NCI-H345 (cell line): ENCODE measurements around the gene SUCLG1.
"Not testable (repeated sequence)": the region's sequence is repeated elsewhere in the genome, so short reads cannot be mapped to it uniquely, and the experiment has no call there.

Source experiments
- DNase-seq: peaks from one replicate; lab custom pipeline; 2025; lab: John Stamatoyannopoulos, UW

The SUCLG1 gene

DNA sequence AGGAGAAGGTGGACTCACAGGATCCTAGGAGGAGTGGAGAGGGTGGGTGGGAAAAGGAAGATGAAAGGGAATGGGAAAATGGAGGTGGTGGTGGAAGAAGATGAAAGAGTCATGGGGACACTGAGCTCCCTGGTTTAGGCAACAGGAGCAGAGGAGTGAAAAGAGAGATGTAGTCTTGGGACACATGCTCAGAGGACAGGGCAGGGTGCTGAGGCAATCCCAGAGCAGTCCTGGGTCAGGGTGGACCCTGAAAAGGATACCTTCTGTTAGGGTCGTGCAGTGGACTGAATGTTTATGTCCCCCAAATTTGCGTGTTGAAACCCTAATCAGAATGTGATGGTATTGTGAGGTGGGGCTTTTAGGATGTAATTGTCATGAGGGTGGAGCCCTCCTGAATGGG lies 37.9 kb downstream of the SUCLG1 start:
- DNase-seq, result no peak

- DNase-seq, result no peak
Observed at GRCh38 chr2:84417453-84418145, 41.5 kb downstream of the SUCLG1 start.

DNA sequence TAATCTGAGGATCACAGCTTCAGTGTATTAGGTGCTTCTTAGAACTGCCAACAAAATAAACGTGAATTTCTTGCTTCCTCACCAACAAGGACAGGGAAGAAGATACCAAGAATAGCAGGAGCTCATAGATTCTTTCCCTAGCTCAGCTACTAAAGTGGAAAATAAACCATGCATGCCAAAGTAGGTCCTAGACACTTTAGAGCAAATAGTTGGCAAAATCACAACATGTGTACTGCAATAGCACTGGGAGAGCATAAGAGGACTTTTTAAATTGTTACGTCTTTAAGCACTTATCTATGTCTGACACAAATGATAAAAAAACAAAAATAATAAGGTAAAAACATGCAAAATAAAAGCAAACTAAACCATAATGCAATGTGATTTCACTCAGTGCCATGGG lies 49.5 kb downstream of the SUCLG1 start:
- no peak for DNase-seq

GRCh38 chr2:84402111-84402510 lies 57.0 kb downstream of the SUCLG1 start:
- not testable (repeated sequence) for DNase-seq

DNA sequence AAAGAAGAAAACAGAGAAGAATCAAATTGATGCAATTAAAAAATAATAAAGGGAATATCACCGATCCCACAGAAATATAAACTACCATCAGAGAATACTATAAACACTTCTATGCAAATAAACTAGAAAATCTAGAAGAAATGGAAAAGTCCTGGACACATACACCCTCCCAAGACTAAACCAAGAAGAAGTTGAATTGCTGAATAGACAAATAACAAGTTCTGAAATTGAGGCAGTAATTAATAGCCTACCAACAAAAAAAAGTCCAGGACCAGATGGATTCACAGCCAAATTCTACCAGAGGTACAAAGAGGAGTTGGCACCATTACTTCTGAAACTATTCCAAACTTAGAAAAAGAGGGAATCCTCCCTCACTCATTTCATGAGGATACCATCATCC lies 59.2 kb downstream of the SUCLG1 start:
- DNase-seq, result not testable (repeated sequence)

- DNase-seq, result no peak
Observed at GRCh38 chr2:84395820-84396219, 63.3 kb downstream of the SUCLG1 start.

DNA sequence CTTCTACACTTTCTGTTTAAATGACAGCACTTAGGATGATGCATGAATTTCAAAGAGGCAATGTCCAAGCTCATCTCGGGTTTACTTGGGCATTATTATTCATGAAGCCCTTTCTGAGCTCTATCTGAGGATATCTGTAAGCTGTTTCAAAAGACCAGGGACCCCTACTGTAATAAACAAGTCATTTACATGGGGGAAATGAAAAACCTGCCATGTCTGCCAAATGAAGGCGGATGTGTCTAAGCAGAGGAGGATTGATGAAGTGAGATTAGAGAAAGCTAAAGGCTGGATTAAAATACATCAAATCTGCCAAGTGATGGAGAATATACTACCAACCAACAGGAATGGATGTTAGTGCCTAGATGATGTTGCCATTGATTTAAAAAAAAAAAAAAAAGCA lies 64.5 kb downstream of the SUCLG1 start:
- no peak for DNase-seq

DNA sequence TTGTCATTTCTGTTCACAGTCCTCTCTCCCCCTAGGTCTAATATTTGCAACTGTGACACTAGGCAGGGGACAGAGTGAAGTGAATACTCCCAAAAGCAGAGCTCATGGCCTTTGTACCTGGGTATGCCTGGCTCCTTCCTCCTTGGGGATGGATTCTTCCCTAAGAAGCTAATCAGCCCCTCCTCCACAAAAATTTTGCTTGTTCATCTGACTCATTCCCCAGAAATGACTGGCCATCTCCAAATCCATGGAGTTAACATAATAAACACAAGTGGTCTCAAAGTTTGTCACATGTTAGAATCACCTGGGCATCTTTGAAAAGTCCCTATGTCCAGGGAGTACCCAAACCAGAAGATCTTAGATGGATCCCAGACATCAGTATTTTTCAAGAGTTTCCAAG lies 65.3 kb downstream of the SUCLG1 start:
- no peak for DNase-seq

DNA sequence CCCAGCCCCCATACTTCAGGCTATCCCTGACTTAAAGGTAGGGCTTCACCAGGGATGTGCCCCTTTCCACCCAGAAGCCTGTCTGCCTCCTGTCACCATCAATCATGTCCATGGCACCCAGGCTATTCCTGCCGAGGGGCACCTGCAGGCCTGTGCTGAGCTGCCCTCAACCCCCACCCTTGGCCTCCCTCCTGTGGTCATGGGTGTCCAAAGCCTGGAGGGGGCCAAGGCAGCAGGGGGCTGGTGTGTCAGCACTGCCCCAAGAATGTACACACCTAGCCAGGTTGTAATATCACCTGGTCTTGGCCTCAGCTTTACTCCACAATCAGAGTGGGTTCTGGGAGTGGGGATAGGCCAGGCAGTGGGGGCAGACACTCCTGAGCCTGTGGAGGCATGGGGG lies 69.3 kb downstream of the SUCLG1 start:
- DNase-seq, result no peak

GRCh38 chr2:84388921-84389490 lies 70.1 kb downstream of the SUCLG1 start:
- no peak for DNase-seq

DNA sequence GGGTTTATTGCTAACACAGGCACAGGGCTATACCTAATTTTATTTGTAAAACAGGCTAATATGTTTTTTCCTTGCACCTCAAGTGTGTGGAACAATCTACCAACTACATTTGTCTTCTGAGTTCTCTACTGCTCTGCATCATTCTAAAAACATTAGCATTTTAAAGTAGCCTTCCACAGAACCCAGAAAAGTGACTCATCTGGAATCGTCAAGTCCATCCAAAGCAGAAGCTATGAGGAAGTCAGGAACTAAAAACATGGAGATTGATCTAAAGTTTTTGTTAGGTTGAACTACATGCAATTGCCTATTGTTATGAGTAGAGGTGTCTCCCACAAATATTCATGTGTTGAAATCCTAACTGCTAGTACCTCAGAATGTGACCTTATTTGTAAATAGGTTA lies 70.9 kb downstream of the SUCLG1 start:
- DNase-seq, result no peak

DNA sequence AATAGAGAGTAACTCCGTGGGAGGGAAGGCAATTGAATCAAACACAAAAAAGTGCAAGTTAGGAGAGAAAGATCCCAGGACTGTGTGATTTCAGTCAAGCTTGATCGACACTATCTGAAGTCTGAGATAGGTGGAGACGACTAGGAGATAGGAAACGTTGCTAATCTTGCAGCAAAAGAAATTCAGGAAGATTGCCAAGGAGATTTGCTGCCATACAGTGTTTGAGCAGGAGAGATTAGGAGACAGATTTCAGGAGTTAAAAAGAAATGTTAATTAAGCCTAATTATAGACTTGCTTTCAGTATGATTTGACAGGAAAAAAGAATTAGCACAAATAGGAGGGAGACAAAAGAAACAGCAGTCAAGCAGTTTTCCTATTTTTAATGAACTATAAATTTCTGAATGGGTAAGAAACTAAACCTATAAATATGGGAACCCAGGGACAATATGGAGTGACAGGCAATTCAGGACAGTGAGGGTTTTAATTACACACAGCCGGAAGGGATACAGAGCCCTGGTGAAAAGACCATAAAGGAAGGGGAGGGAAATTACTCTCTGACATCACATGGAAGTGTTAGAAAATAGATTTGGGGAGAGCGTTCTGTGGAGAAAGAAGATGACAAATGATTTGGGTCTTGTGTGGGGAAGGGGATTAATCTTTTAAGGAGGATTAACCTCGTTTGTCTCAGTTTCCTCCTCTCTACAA lies 72.6 kb downstream of the SUCLG1 start:
- DNase-seq, result no peak

DNA sequence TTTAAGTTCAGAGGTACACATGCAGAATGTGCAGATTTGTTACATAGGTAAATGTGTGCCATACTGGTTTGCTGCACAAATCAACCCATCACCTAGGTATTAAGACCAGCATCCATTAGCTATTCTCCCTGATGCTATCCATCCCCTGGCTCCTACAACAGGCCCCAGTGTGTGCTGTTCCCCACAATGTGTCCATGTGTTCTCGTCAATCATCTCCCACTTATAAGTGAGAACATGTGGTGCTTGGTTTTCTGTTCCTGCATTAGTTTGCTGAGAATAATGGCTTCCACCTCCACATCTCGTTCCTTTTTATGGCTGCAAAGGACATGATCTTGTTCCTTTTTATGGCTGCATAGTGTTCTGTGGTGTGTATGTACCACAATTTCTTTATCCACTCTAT lies 75.8 kb downstream of the SUCLG1 start:
- DNase-seq, result no peak

GRCh38 chr2:84380875-84381274 lies 78.2 kb downstream of the SUCLG1 start:
- no peak for DNase-seq

DNA sequence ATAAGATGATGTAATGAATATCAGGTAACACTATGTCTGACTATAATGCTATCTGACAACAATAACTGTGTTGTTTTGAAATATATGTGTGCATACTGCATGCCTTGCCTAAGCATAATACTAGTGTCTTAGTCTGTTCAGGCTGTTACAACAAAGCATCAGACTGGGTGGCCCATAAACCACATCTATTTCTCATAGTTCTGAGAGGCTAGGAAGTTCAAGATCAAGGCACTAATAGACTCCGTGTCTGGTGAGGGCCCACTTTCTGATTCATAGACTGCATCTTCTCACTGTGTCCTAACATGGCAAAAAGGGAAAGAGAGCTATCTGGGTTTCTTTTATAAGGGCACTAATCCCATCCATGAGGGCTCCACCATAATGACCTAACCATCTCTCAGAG lies 80.1 kb downstream of the SUCLG1 start:
- no peak for DNase-seq

GRCh38 chr2:84375020-84375419 lies 84.1 kb downstream of the SUCLG1 start:
- DNase-seq, result no peak

DNA sequence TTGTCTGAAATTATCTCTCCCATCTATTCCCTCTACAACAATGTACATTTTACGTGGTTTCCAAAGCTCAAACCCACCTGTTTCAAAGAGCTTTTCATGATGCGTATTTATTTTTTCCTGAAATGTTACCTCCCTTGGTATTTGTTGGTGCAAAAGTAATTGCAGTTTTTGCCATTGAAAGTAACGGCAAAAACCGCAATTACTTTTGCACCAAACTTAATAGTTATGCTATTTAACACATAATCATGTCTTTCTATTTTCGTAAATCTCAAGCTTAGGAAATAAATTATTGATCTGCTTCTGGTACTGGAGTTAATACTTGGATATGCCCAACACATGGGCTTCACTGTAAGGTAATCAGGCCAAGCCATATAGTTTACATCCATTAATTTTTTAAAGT lies 85.2 kb downstream of the SUCLG1 start:
- no peak for DNase-seq
